Measurements from ENCODE around the gene SURF4.

DNA sequence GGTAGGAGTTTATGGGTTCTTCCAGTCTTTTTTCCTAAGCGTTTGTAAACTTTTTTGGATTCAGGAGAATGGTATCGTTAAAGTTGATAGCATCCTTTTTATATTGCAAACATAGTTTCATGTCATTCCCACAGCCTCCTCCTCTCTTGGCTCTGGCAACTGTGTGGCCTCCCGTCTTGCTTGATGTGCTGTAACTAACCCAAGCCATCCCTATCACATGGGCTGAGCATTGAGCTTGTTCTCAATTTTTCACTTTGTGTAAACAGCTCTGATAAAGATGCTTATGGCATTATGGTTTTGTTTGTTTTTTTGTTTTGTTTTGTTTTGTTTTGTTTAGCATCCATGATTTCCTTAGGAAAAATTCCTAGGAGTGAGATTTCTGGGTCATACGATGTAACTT lies 4.9 kb upstream of the SURF4 start:
- TF ChIP-seq POLR2A (IDR thresholded peaks at IDR 0.05) (no peak), CTCF (IDR thresholded peaks at IDR 0.05) (no peak)
